Measurements from ENCODE around the gene AGER. TPM values are rescaled to one million over a fixed set of nuclear protein-coding genes. Genes with fewer than 3 reads are reported as not detected.

AGER gene
- polyA plus RNA-seq, 2 of the 4 experiments (the other 2 are of a cell fraction), result 1.6 to 2.4 TPM

GRCh38 chr6:32167761-32168262, 16.2 kb downstream of the AGER start:
- no peak overlapping the region for H3K4me2 ChIP-seq
- DNase-seq (ENCODE audit: low read depth in 1 of 2, low spot score in 1 of 2) (no peak), ATAC-seq (no peak), FAIRE-seq (no peak)
- H3K9me3 ChIP-seq, result no peaks in the 10 kb centered on the region
- H3K27ac ChIP-seq, result no peak overlapping the region
- TF ChIP-seq CBX2 (IDR thresholded peaks at IDR 0.05; ENCODE audit: borderline replicate concordance, low read depth) (no peak), ZNF302 (CRISPR knock-in tag; IDR thresholded peaks at IDR 0.05) (no peak), ZC3H11A (IDR thresholded peaks at IDR 0.05) (no peak), HMGXB4 (CRISPR knock-in tag; IDR thresholded peaks at IDR 0.05; ENCODE audit: borderline replicate concordance) (no peak), HOXA7 (CRISPR knock-in tag; IDR thresholded peaks at IDR 0.05) (no peak)
- TF ChIP-seq, protein P1, sequence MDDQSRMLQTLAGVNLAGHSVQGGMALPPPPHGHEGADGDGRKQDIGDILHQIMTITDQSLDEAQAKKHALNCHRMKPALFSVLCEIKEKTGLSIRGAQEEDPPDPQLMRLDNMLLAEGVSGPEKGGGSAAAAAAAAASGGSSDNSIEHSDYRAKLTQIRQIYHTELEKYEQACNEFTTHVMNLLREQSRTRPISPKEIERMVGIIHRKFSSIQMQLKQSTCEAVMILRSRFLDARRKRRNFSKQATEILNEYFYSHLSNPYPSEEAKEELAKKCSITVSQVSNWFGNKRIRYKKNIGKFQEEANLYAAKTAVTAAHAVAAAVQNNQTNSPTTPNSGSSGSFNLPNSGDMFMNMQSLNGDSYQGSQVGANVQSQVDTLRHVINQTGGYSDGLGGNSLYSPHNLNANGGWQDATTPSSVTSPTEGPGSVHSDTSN (IDR thresholded peaks at IDR 0.05), result no peak
- ChIA-PET POLR2A (interaction anchor here (1.3 kb wide), 1 partner anchor 40 kb away, joined by 3 read pairs; the partner anchor contains the start of gene ATF6B), CTCF (no interaction called here)
- no peaks in the 10 kb centered on the region for H3K4me1 ChIP-seq
- no peak overlapping the region for H3K4me3 ChIP-seq
- WGBS (ENCODE audit: missing lambda C conversion rate), result 92% methylated on average over 4 of the region's 6 CpGs

DNA sequence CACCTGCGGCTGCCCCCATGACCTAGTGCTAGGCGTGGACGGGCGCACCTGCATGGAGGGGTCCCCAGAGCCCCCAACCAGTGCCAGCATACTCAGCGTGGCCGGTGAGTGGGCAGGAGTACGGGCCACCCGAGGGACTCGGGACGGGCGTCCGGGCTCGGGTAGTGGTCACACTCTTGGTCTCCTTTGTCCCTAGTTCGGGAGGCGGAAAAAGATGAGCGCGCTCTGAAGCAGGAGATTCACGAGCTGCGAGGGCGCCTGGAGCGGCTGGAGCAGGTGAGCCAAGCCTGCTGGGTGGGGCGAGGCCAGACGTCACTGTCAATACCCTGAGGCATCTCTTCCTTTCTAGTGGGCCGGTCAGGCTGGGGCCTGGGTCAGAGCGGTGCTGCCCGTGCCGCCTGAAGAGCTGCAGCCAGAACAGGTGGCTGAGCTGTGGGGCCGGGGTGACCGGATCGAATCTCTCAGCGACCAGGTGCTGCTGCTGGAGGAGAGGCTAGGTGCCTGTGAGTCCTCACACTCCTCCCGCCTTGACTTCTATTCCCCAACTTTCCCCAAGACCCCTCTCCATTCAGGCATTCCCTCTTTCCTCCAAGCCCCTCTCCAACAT, 16.8 kb downstream of the AGER start:
- H3K4me2 ChIP-seq, result no peak overlapping the region
- 87% methylated on average over 31 of the region's 32 CpGs for WGBS (ENCODE audit: missing lambda C conversion rate)
- H3K4me1 ChIP-seq, result no peaks in the 10 kb centered on the region
- ChIA-PET CTCF (no interaction called here), POLR2A (interaction anchor here (1.3 kb wide), 1 partner anchor 39 kb away, joined by 3 read pairs; the partner anchor contains the start of gene ATF6B)
- FAIRE-seq, result no peak
- no peak for ATAC-seq
- no peaks in the 10 kb centered on the region for H3K9me3 ChIP-seq
- no peak for DNase-seq (ENCODE audit: low read depth in 1 of 2, low spot score in 1 of 2)
- no peak overlapping the region for H3K4me3 ChIP-seq
- no peak overlapping the region for H3K27ac ChIP-seq
- TF ChIP-seq POLR2AphosphoS2 (conservative IDR thresholded peaks at IDR 0.05; ENCODE audit: low read length), result no peak
- no peak for TF ChIP-seq JUN (IDR thresholded peaks at IDR 0.05)
- TF ChIP-seq CBX2 (IDR thresholded peaks at IDR 0.05; ENCODE audit: borderline replicate concordance, low read depth), result no peak
- TF ChIP-seq MAZ (IDR thresholded peaks at IDR 0.05; ENCODE audit: borderline replicate concordance, low read depth, low read length), result no peak
- TF ChIP-seq CHD2 (IDR thresholded peaks at IDR 0.05; ENCODE audit: low read length, partially characterized antibody), result no peak
- TF ChIP-seq, protein P2, sequence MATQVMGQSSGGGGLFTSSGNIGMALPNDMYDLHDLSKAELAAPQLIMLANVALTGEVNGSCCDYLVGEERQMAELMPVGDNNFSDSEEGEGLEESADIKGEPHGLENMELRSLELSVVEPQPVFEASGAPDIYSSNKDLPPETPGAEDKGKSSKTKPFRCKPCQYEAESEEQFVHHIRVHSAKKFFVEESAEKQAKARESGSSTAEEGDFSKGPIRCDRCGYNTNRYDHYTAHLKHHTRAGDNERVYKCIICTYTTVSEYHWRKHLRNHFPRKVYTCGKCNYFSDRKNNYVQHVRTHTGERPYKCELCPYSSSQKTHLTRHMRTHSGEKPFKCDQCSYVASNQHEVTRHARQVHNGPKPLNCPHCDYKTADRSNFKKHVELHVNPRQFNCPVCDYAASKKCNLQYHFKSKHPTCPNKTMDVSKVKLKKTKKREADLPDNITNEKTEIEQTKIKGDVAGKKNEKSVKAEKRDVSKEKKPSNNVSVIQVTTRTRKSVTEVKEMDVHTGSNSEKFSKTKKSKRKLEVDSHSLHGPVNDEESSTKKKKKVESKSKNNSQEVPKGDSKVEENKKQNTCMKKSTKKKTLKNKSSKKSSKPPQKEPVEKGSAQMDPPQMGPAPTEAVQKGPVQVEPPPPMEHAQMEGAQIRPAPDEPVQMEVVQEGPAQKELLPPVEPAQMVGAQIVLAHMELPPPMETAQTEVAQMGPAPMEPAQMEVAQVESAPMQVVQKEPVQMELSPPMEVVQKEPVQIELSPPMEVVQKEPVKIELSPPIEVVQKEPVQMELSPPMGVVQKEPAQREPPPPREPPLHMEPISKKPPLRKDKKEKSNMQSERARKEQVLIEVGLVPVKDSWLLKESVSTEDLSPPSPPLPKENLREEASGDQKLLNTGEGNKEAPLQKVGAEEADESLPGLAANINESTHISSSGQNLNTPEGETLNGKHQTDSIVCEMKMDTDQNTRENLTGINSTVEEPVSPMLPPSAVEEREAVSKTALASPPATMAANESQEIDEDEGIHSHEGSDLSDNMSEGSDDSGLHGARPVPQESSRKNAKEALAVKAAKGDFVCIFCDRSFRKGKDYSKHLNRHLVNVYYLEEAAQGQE (IDR thresholded peaks at IDR 0.05), result no peak
- no peak for TF ChIP-seq FOXS1 (CRISPR knock-in tag; IDR thresholded peaks at IDR 0.05)
- TF ChIP-seq TFCP2L1 (CRISPR knock-in tag; IDR thresholded peaks at IDR 0.05), result no peak
- TF ChIP-seq MAFK (IDR thresholded peaks at IDR 0.05; ENCODE audit: partially characterized antibody), result no peak
- no peak for TF ChIP-seq JUNB (IDR thresholded peaks at IDR 0.05)
- TF ChIP-seq NPAS2 (CRISPR knock-in tag; IDR thresholded peaks at IDR 0.05; ENCODE audit: borderline replicate concordance), result no peak
- TF ChIP-seq, protein P3, sequence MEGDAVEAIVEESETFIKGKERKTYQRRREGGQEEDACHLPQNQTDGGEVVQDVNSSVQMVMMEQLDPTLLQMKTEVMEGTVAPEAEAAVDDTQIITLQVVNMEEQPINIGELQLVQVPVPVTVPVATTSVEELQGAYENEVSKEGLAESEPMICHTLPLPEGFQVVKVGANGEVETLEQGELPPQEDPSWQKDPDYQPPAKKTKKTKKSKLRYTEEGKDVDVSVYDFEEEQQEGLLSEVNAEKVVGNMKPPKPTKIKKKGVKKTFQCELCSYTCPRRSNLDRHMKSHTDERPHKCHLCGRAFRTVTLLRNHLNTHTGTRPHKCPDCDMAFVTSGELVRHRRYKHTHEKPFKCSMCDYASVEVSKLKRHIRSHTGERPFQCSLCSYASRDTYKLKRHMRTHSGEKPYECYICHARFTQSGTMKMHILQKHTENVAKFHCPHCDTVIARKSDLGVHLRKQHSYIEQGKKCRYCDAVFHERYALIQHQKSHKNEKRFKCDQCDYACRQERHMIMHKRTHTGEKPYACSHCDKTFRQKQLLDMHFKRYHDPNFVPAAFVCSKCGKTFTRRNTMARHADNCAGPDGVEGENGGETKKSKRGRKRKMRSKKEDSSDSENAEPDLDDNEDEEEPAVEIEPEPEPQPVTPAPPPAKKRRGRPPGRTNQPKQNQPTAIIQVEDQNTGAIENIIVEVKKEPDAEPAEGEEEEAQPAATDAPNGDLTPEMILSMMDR (IDR thresholded peaks at IDR 0.05), result no peak
- TF ChIP-seq SREBF2 (IDR thresholded peaks at IDR 0.05), result no peak
- TF ChIP-seq CEBPB (IDR thresholded peaks at IDR 0.05), result no peak
- no peak for TF ChIP-seq POLR2A (IDR thresholded peaks at IDR 0.05; ENCODE audit: low read length)
- TF ChIP-seq EHMT2 (IDR thresholded peaks at IDR 0.05; ENCODE audit: low read depth), result no peak
- TF ChIP-seq RARB (CRISPR knock-in tag; IDR thresholded peaks at IDR 0.05), result no peak
- TF ChIP-seq HDAC2 (IDR thresholded peaks at IDR 0.05), result no peak

All from A549 (cell line).